Effector CD8-positive, alpha-beta T cell (primary cell): ENCODE results near the gene POTEF.
"Not testable (repeated sequence)": the region's sequence is repeated elsewhere in the genome, so short reads cannot be mapped to it uniquely, and the experiment has no call there.

Experiments
- DNase-seq: peaks from one replicate; lab custom pipeline; 2025; lab: John Stamatoyannopoulos, UW

Gene POTEF

GRCh38 chr2:130128464-130128863, 558 bp downstream of the POTEF start:
- not testable (repeated sequence) for DNase-seq

- DNase-seq = not testable (repeated sequence)
Measured at GRCh38 chr2:130127726-130128125, 1.3 kb downstream of the POTEF start.

- DNase-seq = not testable (repeated sequence)
Measured at GRCh38 chr2:130120924-130121323, 8.1 kb downstream of the POTEF start.

GRCh38 chr2:130102597-130103363, 26.2 kb downstream of the POTEF start:
- not testable (repeated sequence) for DNase-seq

GRCh38 chr2:130062645-130063044, 66.4 kb downstream of the POTEF start:
- not testable (repeated sequence) for DNase-seq

GRCh38 chr2:130059982-130060381, 69.0 kb downstream of the POTEF start:
- DNase-seq = not testable (repeated sequence)

GRCh38 chr2:130056336-130056735, 72.7 kb downstream of the POTEF start:
- DNase-seq = not testable (repeated sequence)

GRCh38 chr2:130053217-130053911, 75.7 kb downstream of the POTEF start:
- DNase-seq = not testable (repeated sequence)

- DNase-seq = not testable (repeated sequence)
Measured at GRCh38 chr2:130052376-130052775, 76.6 kb downstream of the POTEF start.

- not testable (repeated sequence) for DNase-seq
Measured at GRCh38 chr2:130048422-130048821, 80.6 kb downstream of the POTEF start.

GRCh38 chr2:130038265-130038603, 90.8 kb downstream of the POTEF start:
- DNase-seq = not testable (repeated sequence)

- DNase-seq = not testable (repeated sequence)
Measured at GRCh38 chr2:130025931-130026330, 103.1 kb downstream of the POTEF start.
